GM21576 (cell line): Measurements from ENCODE around the gene PRKAR1B.
"Not testable (repeated sequence)": the region's sequence is repeated elsewhere in the genome, so short reads cannot be mapped to it uniquely, and the experiment has no call there.

ENCODE experiments used
- ATAC-seq: cut with Tn5 transposase; IDR thresholded peaks from one replicate; pipeline ENCODE4 v1.9.1; 2021; ENCODE audit warnings: mild to moderate bottlenecking, moderate library complexity; ENCODE audit not compliant: unreplicated experiment

The PRKAR1B gene

DNA sequence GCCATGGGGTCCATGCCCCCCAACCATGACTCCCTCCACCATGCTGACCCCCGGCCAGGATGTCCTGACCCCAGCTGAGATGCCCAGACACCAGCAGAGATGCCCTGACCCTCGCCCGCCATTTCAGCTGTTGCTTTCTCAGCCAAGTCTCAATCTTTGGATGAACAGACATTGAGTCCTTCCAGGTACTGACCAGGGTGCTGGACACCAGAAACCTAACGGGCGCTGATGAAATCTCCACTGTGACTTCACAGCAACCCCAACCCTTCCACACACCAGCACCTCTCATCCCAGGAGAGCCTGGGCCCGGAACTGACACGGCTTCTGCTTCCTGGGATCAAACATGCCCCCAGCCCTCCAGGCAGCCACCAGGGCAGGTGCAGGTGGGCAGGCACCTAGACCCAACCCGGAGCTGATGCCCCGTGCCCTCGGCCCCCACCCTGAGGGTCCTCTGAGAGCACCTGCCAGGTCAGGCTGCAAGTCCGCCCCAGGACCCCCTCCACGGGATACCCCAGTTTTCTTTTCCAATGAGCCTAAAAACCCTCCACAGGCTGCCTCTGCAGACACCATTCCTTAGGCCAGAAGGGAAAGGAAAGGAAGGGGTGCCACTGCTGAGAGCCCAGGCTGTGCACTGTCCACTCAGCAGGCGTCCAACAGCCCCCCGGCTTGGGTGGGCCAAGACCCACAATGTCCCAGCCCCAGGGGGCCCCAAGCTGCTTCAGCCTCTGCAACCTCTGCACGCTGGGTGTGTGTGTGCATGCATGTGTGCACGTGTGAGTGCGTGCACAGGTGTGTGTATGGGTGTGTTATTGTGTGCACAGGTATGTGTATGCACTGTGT lies 164.1 kb downstream of the PRKAR1B start:
- no peak for ATAC-seq

GRCh38 chr7:562374-562675 lies 164.8 kb downstream of the PRKAR1B start:
- ATAC-seq: no peak

- ATAC-seq: no peak
These were observed 165.3 kb downstream of the PRKAR1B start for GRCh38 chr7:561631-562373.

GRCh38 chr7:560966-561630 lies 166.0 kb downstream of the PRKAR1B start:
- no peak for ATAC-seq

- ATAC-seq: no peak
These were observed 167.7 kb downstream of the PRKAR1B start for GRCh38 chr7:559396-559705.

DNA sequence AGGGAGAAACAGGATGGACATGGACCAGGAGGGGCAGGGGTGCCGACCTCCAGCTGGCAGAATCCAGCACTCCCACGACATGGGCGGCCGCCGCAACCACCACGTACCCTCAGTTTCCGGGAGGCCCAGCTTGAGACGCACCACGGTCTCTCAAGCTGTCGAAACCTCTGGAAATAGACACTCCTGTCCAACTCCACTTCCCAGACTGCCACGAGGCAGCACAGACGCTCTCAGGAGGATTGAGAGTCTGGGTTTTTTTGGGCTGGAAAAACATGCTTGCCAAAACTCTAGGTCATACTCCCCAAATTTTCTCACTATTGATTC lies 169.6 kb downstream of the PRKAR1B start:
- no peak for ATAC-seq

DNA sequence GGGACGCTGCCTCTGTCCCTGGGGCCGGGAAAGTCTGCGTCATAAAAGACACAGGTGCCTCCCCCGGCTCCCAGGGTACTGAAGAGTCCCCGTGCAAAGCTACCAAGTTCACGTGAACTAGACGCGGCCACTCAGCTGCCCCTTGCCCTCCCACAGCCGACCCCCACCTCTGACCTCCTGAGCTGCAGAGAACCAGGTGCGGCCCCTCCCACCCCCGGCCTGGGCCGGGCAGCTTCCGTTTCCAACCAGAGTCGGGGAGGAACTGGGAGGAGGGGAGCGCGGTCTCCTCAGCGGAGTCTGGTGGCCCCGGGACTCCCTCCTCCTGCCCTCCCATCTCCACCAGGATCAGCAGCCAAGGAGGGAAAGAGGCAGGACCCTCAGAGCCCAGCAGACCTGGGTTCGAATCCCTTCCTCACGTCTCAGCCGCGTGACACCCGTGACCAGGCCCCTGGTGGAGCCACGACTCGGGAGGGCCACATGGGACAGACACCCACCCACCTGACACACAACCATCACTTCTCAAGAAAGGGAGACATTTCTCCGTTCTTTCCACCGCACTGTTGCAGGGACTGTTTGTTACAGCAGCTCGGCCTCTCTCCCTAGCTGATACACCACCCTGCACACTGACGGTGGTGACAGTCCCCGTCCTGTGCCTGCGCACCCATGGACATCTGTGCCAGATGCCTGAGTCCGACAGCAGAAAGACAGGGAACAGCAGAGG lies 170.1 kb downstream of the PRKAR1B start:
- ATAC-seq: no peak

DNA sequence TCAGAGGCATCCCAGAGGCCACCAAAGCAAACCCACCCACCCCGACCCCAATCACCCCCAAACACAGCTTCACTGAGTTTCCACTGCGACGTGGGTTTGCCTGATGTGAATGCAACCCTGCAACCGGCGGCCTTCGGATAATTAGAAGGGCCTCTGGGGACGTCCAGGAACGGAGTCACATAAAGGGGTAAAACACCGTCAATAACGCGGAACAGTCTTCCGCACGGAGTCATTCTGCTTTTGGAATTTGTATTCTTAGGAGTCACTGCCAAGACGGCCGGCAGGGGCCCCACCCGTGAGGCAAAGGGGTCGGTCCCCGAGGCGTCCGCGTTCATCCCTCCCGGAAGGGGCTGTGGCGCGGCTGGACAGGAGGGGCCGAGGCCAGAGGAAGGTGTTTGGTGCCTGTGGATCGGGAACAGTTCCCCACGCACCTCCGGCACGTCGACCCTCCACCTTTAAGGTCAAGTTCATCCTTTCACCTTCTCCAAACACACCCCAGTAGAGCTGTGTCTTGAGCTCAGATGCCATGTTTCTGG lies 170.7 kb downstream of the PRKAR1B start:
- no peak for ATAC-seq

DNA sequence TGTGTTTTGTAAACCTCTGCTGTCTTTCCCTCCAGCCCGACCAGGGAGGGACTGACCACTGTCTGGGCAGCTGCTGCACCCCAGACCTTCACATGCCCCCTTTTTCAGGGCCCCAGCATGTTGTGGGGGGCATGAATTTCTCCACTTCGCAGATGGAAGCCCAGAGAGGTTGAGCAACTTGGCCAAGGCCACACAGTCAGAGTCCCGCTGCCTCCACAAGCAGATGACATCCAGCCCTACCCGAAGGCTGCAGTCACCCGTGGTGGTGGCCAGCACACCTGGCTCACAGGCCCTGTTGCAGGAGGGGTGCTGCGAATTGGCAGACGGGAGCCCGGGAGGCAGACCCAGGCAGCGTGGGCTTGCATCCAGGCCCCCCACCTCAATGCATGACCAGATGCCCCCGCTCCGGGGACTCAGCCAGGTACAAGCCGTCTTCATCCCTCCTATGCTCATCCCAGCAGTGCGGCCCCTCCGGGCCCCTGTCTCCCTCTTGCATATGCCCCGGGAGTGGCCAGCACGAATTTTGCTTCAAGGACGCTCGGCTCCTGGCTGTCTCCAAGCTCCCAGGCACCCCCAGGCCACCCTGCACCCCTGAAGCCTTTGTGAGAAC lies 171.4 kb downstream of the PRKAR1B start:
- no peak for ATAC-seq

DNA sequence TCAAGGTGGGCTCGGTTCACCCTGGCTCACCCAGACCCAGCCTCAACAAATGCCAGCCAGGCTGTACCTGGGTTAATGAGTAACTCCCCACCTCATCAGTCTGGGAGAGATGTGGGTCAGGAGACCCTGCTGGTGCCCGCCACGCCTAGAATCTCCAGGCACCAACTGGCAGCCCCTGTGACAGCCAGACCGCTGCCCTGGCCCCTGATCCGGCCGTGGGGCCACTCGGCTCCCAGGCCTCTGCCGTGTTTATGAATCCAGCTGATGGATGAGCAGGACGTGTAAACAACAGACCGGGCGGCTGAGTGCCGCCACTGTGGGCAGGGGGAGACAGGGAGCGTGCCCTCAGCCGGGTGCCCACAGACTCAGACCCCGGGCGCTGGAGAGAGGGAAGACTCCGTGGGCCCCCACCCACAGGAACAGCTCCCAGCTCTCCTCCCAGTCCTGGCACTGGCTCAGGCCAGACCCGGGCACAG lies 173.4 kb downstream of the PRKAR1B start:
- no peak for ATAC-seq

DNA sequence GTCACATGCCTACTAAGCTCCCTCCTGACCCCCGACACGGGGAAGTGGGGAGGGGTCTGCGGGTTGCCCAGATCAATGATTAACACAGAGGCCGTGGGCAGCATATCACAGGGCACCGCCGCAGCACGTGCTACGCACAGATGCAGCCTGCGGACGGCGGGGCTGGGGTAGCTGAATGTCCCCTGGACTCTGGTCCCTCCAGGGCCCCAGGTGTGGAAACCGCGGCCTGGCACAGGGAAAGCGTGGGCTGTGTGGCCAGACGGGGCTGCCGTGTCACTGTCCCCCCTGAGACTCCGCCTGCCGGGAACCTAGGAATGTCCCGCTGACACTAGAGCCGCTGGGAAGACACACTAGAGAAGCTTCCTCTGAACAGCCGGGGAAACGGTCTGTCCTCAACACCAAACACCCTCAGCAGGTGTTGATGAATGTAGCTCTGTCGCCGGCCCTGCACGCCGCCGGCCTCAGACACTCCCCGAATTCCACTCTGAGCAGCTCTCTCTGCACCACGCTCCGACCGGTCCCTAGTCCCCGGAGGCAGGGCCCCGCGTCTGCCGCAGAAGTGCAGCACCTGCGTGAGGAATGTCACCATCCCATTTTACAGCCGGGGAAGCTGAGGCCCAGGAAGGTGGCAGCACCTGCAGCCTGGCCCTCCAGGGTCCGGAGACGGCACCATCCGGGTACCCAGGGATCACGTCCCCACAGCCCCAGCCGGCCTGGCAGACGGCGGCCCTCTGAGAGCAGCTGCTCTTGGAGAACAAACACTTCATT lies 174.0 kb downstream of the PRKAR1B start:
- ATAC-seq: no peak

- ATAC-seq: not testable (repeated sequence)
These were observed 174.8 kb downstream of the PRKAR1B start for GRCh38 chr7:552151-552867.

DNA sequence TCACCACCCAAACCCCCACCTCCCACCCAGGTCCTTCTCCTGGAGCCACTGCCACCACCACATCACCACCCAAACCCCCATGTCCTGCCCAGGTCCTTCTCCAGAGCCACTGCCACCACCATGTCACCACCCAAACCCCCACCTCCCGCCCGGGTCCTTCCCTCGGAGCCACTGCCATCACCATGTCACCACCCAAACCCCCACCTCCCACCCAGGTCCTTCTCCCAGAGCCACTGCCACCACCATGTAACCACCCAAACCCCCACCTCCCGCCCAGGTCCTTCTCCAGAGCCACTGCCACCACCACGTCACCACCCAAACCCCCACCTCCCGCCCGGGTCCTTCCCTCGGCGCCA lies 175.5 kb downstream of the PRKAR1B start:
- ATAC-seq: not testable (repeated sequence)

DNA sequence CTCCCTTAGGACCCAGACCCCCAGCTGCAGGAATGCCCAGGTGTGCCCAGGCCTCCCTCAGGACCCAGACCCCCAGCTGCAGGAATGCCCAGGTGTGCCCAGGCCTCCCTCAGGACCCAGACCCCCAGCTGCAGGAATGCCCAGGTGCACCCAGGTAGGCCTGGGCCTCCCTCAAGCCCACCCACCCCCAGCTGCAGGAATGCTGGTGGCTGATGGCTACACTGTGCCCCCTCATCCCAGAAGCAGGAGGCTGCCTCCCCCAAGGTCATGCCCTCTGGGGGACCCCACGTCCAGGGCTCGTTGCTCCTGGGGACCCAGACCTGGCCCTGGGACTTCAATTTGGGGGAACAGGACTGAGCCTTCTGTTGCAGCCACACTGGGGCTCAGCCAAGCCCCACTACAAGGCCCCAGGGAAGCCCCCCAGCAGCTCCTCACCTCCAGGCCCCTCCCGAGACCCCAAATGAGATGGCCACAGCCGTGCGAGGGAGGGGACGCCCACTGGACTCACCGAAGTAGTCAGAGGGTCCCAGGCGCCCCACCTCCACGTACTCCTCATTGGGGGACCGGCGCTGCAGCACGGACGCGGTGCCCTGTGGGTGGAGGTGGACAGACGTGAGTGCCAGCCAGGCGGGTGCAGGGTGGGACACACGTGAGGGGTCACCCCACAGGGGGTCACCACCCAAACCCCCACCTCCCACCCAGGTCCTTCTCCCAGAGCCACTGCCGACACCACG lies 176.0 kb downstream of the PRKAR1B start:
- ATAC-seq: no peak

GRCh38 chr7:549891-550625 lies 177.0 kb downstream of the PRKAR1B start:
- ATAC-seq: no peak

DNA sequence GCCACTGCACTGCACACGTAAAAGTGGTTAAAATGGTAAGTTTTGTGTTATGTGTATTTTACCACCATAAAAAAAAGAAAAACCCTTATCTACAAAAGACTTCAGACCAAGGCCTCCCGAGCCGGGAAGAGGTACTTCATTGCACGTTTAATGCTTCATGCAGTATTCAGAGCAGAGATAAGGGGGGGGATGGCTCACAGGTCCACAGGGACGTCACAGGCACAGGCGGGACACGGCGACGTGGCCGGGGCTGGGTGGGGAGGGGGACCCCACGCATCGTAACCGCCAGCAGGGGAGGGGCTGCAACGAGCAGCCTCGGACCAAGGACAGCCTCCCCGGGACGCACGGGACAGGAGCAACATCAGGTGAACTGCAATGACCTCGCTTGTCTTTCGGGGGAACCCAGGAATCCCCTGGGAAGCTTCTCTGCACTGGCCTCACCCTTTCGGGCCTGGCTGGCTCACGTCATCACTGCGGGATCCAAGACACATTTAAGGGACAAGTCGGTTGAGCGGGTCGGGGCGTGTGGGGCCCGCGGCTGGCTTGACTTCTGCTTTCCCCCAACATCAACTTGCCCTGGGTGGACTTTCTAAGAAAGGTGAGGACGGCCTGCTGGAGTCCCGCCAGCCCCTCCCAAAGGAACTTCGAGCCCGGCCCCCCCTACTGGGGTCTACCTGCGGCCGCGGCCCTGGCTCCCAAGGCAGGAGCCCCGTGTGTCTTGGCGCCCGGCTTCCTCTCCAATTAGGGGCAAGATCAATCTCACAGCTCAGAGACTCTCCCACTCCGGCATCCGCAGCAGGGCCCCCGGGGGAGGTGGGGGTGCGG lies 177.8 kb downstream of the PRKAR1B start:
- no peak for ATAC-seq

DNA sequence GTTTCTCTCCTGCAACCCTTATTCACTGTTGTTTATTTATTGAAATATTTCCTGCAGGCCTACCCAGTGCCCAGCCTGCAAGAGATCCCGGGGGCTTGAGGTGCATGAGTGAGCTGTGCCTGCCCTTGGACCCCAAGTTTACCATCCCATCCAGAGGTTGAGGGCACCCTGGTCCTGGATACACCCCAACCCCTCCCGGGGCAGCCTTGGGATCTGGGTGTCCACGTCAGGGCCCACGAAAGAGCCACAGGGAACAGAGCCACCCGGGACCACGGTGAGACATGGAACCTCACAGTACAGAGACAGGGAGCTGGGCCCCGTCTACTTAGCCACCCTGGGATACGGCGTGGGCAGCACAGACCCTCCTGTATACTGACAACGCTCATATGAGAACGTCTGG lies 178.7 kb downstream of the PRKAR1B start:
- no peak for ATAC-seq
